Measurements from ENCODE around the gene ASS1. TPM values are rescaled to one million over a fixed set of nuclear protein-coding genes. Genes with fewer than 3 reads are reported as not detected.

Gene ASS1
- total and polyA plus RNA-seq, 3 experiments from 2014 or later, result 2.3 to 3.4 TPM; not detected in 1

DNA sequence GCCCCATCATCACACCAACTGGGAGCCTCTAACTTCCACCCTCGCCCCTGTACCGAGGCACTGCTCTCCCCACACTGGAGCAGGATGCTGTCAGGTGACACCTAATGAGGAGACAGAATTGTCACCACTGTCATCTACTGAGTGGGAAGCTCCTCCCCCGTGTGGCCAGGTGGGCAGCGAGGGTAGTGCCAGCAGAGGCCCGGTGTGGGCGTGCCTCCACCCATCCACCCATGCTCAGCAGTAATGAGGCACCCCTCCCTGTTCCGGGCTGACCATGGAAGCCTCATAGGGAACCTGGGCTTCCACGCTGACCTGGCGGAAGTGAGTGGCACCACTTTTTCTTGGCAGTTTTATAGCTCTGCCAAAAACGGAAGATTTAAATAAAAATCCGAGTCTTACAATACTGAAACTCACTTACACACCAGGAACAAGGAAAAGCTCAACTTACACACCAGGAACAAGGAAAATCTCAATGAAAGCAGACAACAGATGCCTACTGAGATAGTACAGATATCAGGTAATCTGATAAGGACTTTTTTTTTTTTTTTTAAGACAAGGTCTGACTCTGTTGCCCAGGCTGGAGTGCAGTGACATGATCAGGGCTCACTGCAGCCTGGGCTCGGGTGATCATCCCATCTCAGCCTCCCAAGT lies 30.6 kb upstream of the ASS1 start:
- ChIA-PET POLR2A (interaction anchor here (0.7 kb wide), 1 partner anchor 41 kb away, joined by 6 read pairs; no protein-coding TSS in a partner anchor), CTCF (interaction anchor here (0.7 kb wide), 1 partner anchor 82 kb away, joined by 3 read pairs; no protein-coding TSS in a partner anchor)
- Histone ChIP-seq H3K4me1 (ENCODE audit: insufficient read depth, low read length) (no peaks in the 10 kb centered on the region), H3K4me3 (ENCODE audit: low read length) (no peak overlapping the region), H3K36me3 (ENCODE audit: insufficient read depth, low read length) (no peaks in the 10 kb centered on the region), H3K27me3 (ENCODE audit: insufficient read depth, low read length, poor library complexity, severe bottlenecking) (no peaks in the 10 kb centered on the region), H3K9me3 (ENCODE audit: low read length) (no peaks in the 10 kb centered on the region), H3K27ac (ENCODE audit: low read depth, low read length) (no peak overlapping the region)
- H3K27ac Mint-ChIP-seq, result no peak overlapping the region
- H3K27me3 Mint-ChIP-seq, result peaks cover 3 to 14% of the 10 kb centered on the region in 2 donors
- no peak overlapping the region for H3K4me3 Mint-ChIP-seq
- no peaks in the 10 kb centered on the region for H3K4me1 Mint-ChIP-seq
- no peak for DNase-seq
- H3K36me3 Mint-ChIP-seq, result no peaks in the 10 kb centered on the region
- H3K9me3 Mint-ChIP-seq, result no peaks in the 10 kb centered on the region

DNA sequence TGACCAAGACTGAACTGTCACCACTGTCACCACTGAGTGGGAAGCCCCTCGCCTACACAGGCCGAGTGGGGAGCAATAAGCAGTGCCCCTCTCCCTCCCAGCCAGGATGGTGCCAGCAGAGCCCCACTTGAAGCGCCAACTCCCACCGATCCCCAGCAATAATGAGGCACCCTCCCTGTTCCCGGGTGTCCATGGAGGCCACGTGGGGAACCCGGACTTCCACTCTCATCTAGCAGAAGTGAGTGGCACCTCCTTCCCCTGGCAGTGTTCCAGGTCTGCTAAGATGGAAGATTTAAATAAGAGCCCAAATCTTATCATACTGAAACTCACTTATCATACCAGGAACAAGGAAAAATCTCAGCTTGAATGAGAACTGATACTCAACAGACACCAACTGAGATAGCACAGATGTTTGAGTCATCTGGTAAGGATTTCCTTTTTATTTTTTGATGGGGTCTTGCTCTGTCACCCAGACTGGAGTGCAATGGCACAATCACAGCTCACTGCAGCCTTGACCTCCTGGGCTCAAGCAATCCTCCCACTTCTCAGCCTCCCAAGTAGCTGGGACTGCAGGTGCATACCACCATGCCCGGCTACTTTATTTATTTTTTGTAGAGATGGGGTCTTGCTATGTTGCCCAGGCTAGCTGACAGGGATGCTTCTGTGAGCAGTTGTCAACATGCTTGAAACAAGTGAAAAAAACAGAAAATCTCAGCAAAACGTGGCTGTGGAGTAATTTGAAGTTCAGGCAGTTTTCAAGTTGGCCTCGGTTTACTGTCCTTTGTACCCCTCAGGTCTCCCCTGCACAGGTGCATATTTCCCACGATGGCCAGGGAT lies 29.6 kb upstream of the ASS1 start:
- no peaks in the 10 kb centered on the region for H3K4me1 Mint-ChIP-seq
- POLR2A ChIA-PET, result interaction anchor here (0.7 kb wide), 1 partner anchor 42 kb away, joined by 6 read pairs; no protein-coding TSS in a partner anchor
- DNase-seq, result no peak
- CTCF ChIA-PET, result no interaction called here
- Histone ChIP-seq H3K4me1 (ENCODE audit: insufficient read depth, low read length) (no peaks in the 10 kb centered on the region), H3K36me3 (ENCODE audit: insufficient read depth, low read length) (no peaks in the 10 kb centered on the region), H3K9me3 (ENCODE audit: low read length) (no peaks in the 10 kb centered on the region), H3K4me3 (ENCODE audit: low read length) (no peak overlapping the region), H3K27ac (ENCODE audit: low read depth, low read length) (no peak overlapping the region), H3K27me3 (ENCODE audit: insufficient read depth, low read length, poor library complexity, severe bottlenecking) (no peaks in the 10 kb centered on the region)
- no peak overlapping the region for H3K27ac Mint-ChIP-seq
- H3K27me3 Mint-ChIP-seq, result peaks cover 7 to 14% of the 10 kb centered on the region in 2 donors
- no peaks in the 10 kb centered on the region for H3K9me3 Mint-ChIP-seq
- no peaks in the 10 kb centered on the region for H3K36me3 Mint-ChIP-seq
- no peak overlapping the region for H3K4me3 Mint-ChIP-seq

- ChIA-PET CTCF (no interaction called here), POLR2A (no interaction called here)
- H3K27me3 ChIP-seq (ENCODE audit: insufficient read depth, low read length, poor library complexity, severe bottlenecking), result no peaks in the 10 kb centered on the region
- H3K4me1 Mint-ChIP-seq, result no peaks in the 10 kb centered on the region
- peaks cover 10 to 12% of the 10 kb centered on the region in 2 donors for H3K27me3 Mint-ChIP-seq
- no peaks in the 10 kb centered on the region for H3K4me1 ChIP-seq (ENCODE audit: insufficient read depth, low read length)
- H3K4me3 Mint-ChIP-seq, result no peak overlapping the region
- H3K36me3 ChIP-seq (ENCODE audit: insufficient read depth, low read length), result no peaks in the 10 kb centered on the region
- no peaks in the 10 kb centered on the region for H3K9me3 ChIP-seq (ENCODE audit: low read length)
- no peaks in the 10 kb centered on the region for H3K9me3 Mint-ChIP-seq
- no peak overlapping the region for H3K4me3 ChIP-seq (ENCODE audit: low read length)
- H3K27ac Mint-ChIP-seq, result no peak overlapping the region
- H3K27ac ChIP-seq (ENCODE audit: low read depth, low read length), result no peak overlapping the region
- DNase-seq, result no peak
- no peaks in the 10 kb centered on the region for H3K36me3 Mint-ChIP-seq
Measured at GRCh38 chr9:130417602-130418001, 27.2 kb upstream of the ASS1 start.

DNA sequence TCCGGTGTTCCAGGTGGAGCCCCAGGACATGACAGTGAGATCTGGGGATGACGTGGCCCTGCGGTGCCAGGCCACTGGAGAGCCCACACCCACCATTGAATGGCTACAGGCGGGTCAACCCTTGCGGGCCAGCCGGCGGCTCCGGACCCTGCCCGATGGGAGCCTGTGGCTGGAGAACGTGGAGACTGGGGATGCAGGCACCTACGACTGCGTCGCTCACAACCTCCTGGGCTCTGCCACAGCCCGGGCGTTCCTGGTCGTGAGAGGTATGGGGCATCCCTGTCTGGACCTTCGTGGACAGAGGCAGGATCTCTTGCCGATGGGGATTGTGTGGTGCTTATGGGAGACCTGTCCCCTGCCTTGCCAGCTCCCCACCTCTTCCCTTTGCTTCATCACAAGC lies 26.0 kb upstream of the ASS1 start:
- Mint-ChIP-seq H3K27ac (no peak overlapping the region), H3K9me3 (no peaks in the 10 kb centered on the region), H3K27me3 (peaks cover 10 to 12% of the 10 kb centered on the region in 2 donors), H3K4me1 (no peaks in the 10 kb centered on the region), H3K4me3 (no peak overlapping the region), H3K36me3 (no peaks in the 10 kb centered on the region)
- ChIA-PET CTCF (no interaction called here), POLR2A (no interaction called here)
- no peak for DNase-seq
- Histone ChIP-seq H3K4me1 (ENCODE audit: insufficient read depth, low read length) (no peaks in the 10 kb centered on the region), H3K9me3 (ENCODE audit: low read length) (no peaks in the 10 kb centered on the region), H3K4me3 (ENCODE audit: low read length) (no peak overlapping the region), H3K27ac (ENCODE audit: low read depth, low read length) (no peak overlapping the region), H3K27me3 (ENCODE audit: insufficient read depth, low read length, poor library complexity, severe bottlenecking) (no peaks in the 10 kb centered on the region), H3K36me3 (ENCODE audit: insufficient read depth, low read length) (no peaks in the 10 kb centered on the region)

- H3K9me3 Mint-ChIP-seq, result no peaks in the 10 kb centered on the region
- ChIA-PET POLR2A (no interaction called here), CTCF (no interaction called here)
Measured at GRCh38 chr9:130419521-130420035, 25.2 kb upstream of the ASS1 start.

DNA sequence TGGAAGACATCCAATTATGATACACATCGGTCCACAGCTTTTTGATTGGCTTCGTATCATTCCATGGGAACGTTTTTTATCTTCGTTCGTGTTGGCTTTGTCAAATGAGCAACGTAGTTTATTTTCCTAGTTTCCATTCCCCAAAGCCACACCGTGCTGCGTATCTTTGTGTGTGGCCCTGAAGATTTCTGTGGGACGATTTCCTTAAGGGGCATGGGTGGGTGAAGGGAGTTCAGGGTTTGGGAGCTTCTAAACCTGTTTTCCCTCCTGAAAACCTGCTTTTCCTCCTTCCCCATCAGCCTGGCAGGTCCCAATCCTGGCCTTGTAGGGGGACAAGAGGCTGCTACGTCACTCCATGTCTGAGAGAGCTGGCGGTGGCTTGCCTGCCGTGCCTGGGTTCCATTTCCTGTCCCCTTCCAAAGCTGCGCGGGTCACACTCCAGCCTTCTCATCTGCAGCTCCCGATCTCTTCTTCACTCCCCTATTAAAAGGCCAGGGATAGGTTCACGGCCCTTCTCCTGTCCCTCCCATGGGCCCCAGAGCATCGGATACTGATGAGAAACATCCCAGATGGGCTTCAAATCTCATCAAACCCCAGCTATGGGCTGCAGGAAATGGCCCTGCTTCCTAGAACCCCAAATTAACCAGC lies 23.5 kb upstream of the ASS1 start:
- H3K4me3 Mint-ChIP-seq, result no peak overlapping the region
- H3K27ac Mint-ChIP-seq, result no peak overlapping the region
- no peak for DNase-seq
- Histone ChIP-seq H3K4me3 (ENCODE audit: low read length) (no peak overlapping the region), H3K4me1 (ENCODE audit: insufficient read depth, low read length) (no peaks in the 10 kb centered on the region), H3K27me3 (ENCODE audit: insufficient read depth, low read length, poor library complexity, severe bottlenecking) (no peaks in the 10 kb centered on the region), H3K27ac (ENCODE audit: low read depth, low read length) (no peak overlapping the region), H3K36me3 (ENCODE audit: insufficient read depth, low read length) (no peaks in the 10 kb centered on the region), H3K9me3 (ENCODE audit: low read length) (no peaks in the 10 kb centered on the region)
- ChIA-PET CTCF (interaction anchor here (0.6 kb wide), 1 partner anchor 17 kb away, joined by 3 read pairs; no protein-coding TSS in a partner anchor), POLR2A (no interaction called here)
- H3K9me3 Mint-ChIP-seq, result no peaks in the 10 kb centered on the region
- peaks cover 10 to 15% of the 10 kb centered on the region in 2 donors for H3K27me3 Mint-ChIP-seq
- no peaks in the 10 kb centered on the region for H3K36me3 Mint-ChIP-seq
- no peaks in the 10 kb centered on the region for H3K4me1 Mint-ChIP-seq

More at GRCh38 chr9:130419521-130420035, 25.2 kb upstream of the ASS1 start:
- no peaks in the 10 kb centered on the region for H3K36me3 Mint-ChIP-seq
- no peak overlapping the region for H3K27ac Mint-ChIP-seq
- H3K9me3 ChIP-seq (ENCODE audit: low read length), result no peaks in the 10 kb centered on the region
- no peak overlapping the region for H3K27ac ChIP-seq (ENCODE audit: low read depth, low read length)
- no peak overlapping the region for H3K4me3 Mint-ChIP-seq
- no peak for DNase-seq
- peaks cover 10 to 12% of the 10 kb centered on the region in 2 donors for H3K27me3 Mint-ChIP-seq
- H3K27me3 ChIP-seq (ENCODE audit: insufficient read depth, low read length, poor library complexity, severe bottlenecking), result no peaks in the 10 kb centered on the region
- no peak overlapping the region for H3K4me3 ChIP-seq (ENCODE audit: low read length)
- no peaks in the 10 kb centered on the region for H3K4me1 ChIP-seq (ENCODE audit: insufficient read depth, low read length)
- no peaks in the 10 kb centered on the region for H3K4me1 Mint-ChIP-seq
- no peaks in the 10 kb centered on the region for H3K36me3 ChIP-seq (ENCODE audit: insufficient read depth, low read length)

DNA sequence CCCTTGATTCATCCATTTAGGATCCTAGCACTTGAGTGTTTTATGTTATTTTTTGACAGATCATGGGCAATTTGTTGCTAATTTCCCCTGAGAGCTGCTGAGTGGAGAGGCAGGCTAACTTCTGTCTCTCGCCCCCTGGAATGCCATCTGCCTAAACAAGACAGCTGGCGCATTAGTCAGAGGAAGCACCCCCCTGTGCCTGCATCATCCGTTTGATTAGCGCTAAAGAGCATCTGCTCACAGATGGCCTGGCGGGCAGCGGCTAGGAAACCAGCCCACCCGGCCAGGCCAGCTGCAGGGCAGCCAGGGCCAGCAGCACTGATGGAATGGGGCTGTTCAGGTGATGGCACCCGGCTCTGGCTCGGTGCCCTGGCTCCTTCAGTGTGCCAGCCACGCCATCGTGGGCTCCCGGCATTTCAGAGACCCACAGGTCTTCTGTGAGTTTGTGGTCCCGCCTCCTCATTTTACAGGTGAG lies 22.9 kb upstream of the ASS1 start:
- no peaks in the 10 kb centered on the region for H3K4me1 Mint-ChIP-seq
- ChIA-PET POLR2A (no interaction called here), CTCF (interaction anchor here (0.6 kb wide), 1 partner anchor 16 kb away, joined by 3 read pairs; no protein-coding TSS in a partner anchor)
- no peak for DNase-seq
- no peaks in the 10 kb centered on the region for H3K36me3 ChIP-seq (ENCODE audit: insufficient read depth, low read length)
- H3K27me3 ChIP-seq (ENCODE audit: insufficient read depth, low read length, poor library complexity, severe bottlenecking), result no peaks in the 10 kb centered on the region
- no peak overlapping the region for H3K4me3 ChIP-seq (ENCODE audit: low read length)
- no peaks in the 10 kb centered on the region for H3K4me1 ChIP-seq (ENCODE audit: insufficient read depth, low read length)
- peaks cover 10 to 17% of the 10 kb centered on the region in 2 donors for H3K27me3 Mint-ChIP-seq
- no peaks in the 10 kb centered on the region for H3K9me3 Mint-ChIP-seq
- no peak overlapping the region for H3K4me3 Mint-ChIP-seq
- H3K36me3 Mint-ChIP-seq, result no peaks in the 10 kb centered on the region
- H3K27ac Mint-ChIP-seq, result no peak overlapping the region
- no peaks in the 10 kb centered on the region for H3K9me3 ChIP-seq (ENCODE audit: low read length)
- H3K27ac ChIP-seq (ENCODE audit: low read depth, low read length), result no peak overlapping the region

DNA sequence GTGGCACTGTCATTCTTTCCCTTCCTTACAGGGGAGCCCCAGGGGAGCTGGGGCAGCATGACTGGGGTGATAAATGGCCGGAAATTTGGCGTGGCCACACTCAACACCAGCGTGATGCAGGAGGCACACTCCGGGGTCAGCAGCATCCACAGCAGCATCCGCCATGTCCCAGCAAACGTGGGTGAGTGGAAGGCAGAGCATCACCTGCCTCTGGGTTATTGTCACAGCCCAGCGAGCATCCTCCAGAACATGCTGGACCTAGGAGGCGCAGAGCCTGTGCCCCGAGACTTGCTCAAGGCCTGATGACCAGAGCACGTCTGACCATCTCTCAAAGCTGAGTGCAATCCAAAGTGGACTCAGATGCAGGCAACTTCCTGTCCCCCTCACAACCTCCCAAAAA lies 22.2 kb upstream of the ASS1 start:
- Histone ChIP-seq H3K27ac (ENCODE audit: low read depth, low read length) (no peak overlapping the region), H3K4me1 (ENCODE audit: insufficient read depth, low read length) (no peaks in the 10 kb centered on the region), H3K27me3 (ENCODE audit: insufficient read depth, low read length, poor library complexity, severe bottlenecking) (no peaks in the 10 kb centered on the region), H3K4me3 (ENCODE audit: low read length) (no peak overlapping the region), H3K9me3 (ENCODE audit: low read length) (no peaks in the 10 kb centered on the region), H3K36me3 (ENCODE audit: insufficient read depth, low read length) (no peaks in the 10 kb centered on the region)
- ChIA-PET POLR2A (no interaction called here), CTCF (no interaction called here)
- no peak for DNase-seq
- Mint-ChIP-seq H3K27ac (peak overlapping the region in 1 of 8 donors; percentile 61), H3K4me1 (no peaks in the 10 kb centered on the region), H3K9me3 (no peaks in the 10 kb centered on the region), H3K27me3 (peaks cover 10 to 20% of the 10 kb centered on the region in 2 donors), H3K36me3 (no peaks in the 10 kb centered on the region), H3K4me3 (no peak overlapping the region)

All from CD8-positive, alpha-beta memory T cell (primary cell).